Measurements from ENCODE around the gene MTMR2. TPM values are rescaled to one million over a fixed set of nuclear protein-coding genes. Genes with fewer than 3 reads are reported as not detected.

Gene MTMR2
- total RNA-seq, 1 donor from 2014 or later, result 68.0 TPM

- H3K27me3 Mint-ChIP-seq (ENCODE audit: low read depth, unreplicated experiment), result no peaks in the 10 kb centered on the region
Measured at GRCh38 chr11:95829580-95830259, 94.2 kb downstream of the MTMR2 start.

GRCh38 chr11:95827696-95828095 lies 96.2 kb downstream of the MTMR2 start:
- H3K27me3 Mint-ChIP-seq (ENCODE audit: low read depth, unreplicated experiment), result no peaks in the 10 kb centered on the region
- Histone ChIP-seq H3K9me3 (ENCODE audit: insufficient read depth, low read depth, low read length) (no peaks in the 10 kb centered on the region), H3K9ac (ENCODE audit: low read length) (no peak overlapping the region), H3K36me3 (ENCODE audit: insufficient read depth, low read length) (peaks cover 19% of the 10 kb centered on the region), H3K27ac (ENCODE audit: low read depth, low read length) (no peak overlapping the region), H3K4me2 (ENCODE audit: low read length) (no peak overlapping the region), H3K79me2 (ENCODE audit: insufficient read depth, low read length) (no peaks in the 10 kb centered on the region), H3K4me3 (ENCODE audit: insufficient read depth, low read depth, low read length) (no peak overlapping the region), H3K4me1 (ENCODE audit: insufficient read depth, low read length) (peaks cover 20% of the 10 kb centered on the region), H4K20me1 (ENCODE audit: insufficient read depth, low read length) (no peaks in the 10 kb centered on the region), H2AFZ (ENCODE audit: low read depth, low read length) (no peak overlapping the region), H3K27me3 (ENCODE audit: insufficient read depth, low read length) (no peaks in the 10 kb centered on the region)
- FAIRE-seq (peak; percentile 70), DNase-seq (ENCODE audit: low read depth) (no peak)
- peaks cover 17% of the 10 kb centered on the region for H3K4me1 Mint-ChIP-seq (ENCODE audit: low read depth, unreplicated experiment)
- H3K9me3 Mint-ChIP-seq (ENCODE audit: unreplicated experiment), result no peaks in the 10 kb centered on the region
- peaks cover 9% of the 10 kb centered on the region for H3K36me3 Mint-ChIP-seq (ENCODE audit: low read depth, unreplicated experiment)
- no peak overlapping the region for H3K27ac Mint-ChIP-seq (ENCODE audit: unreplicated experiment)
- no peak overlapping the region for H3K4me3 Mint-ChIP-seq (ENCODE audit: unreplicated experiment)
- no peak for TF ChIP-seq CTCF (IDR thresholded peaks at IDR 0.05; ENCODE audit: insufficient read depth, low read depth, low read length)
- no peak for TF ChIP-seq EZH2 (IDR thresholded peaks at IDR 0.05; ENCODE audit: insufficient read depth, low read length)

More at GRCh38 chr11:95829580-95830259, 94.2 kb downstream of the MTMR2 start:
- H3K9me3 ChIP-seq (ENCODE audit: insufficient read depth, low read depth, low read length), result no peaks in the 10 kb centered on the region
- H3K27ac ChIP-seq (ENCODE audit: low read depth, low read length), result peak overlapping the region; percentile 23
- Mint-ChIP-seq H3K4me3 (ENCODE audit: unreplicated experiment) (no peak overlapping the region), H3K27ac (ENCODE audit: unreplicated experiment) (peak overlapping the region; percentile 6), H3K36me3 (ENCODE audit: low read depth, unreplicated experiment) (peaks cover 11% of the 10 kb centered on the region), H3K9me3 (ENCODE audit: unreplicated experiment) (no peaks in the 10 kb centered on the region), H3K4me1 (ENCODE audit: low read depth, unreplicated experiment) (peaks cover 20% of the 10 kb centered on the region)
- no peaks in the 10 kb centered on the region for H3K79me2 ChIP-seq (ENCODE audit: insufficient read depth, low read length)
- H3K4me2 ChIP-seq (ENCODE audit: low read length), result no peak overlapping the region
- TF ChIP-seq EZH2 (IDR thresholded peaks at IDR 0.05; ENCODE audit: insufficient read depth, low read length), result no peak
- no peak for TF ChIP-seq CTCF (IDR thresholded peaks at IDR 0.05; ENCODE audit: insufficient read depth, low read depth, low read length)
- H3K36me3 ChIP-seq (ENCODE audit: insufficient read depth, low read length), result peaks cover 31% of the 10 kb centered on the region
- no peaks in the 10 kb centered on the region for H4K20me1 ChIP-seq (ENCODE audit: insufficient read depth, low read length)
- H2AFZ ChIP-seq (ENCODE audit: low read depth, low read length), result no peak overlapping the region
- peak; percentile 70 for DNase-seq (ENCODE audit: low read depth)
- H3K4me1 ChIP-seq (ENCODE audit: insufficient read depth, low read length), result peaks cover 24% of the 10 kb centered on the region
- H3K4me3 ChIP-seq (ENCODE audit: insufficient read depth, low read depth, low read length), result no peak overlapping the region
- H3K9ac ChIP-seq (ENCODE audit: low read length), result no peak overlapping the region
- no peak for FAIRE-seq
- no peaks in the 10 kb centered on the region for H3K27me3 ChIP-seq (ENCODE audit: insufficient read depth, low read length)

- Mint-ChIP-seq H3K36me3 (ENCODE audit: low read depth, unreplicated experiment) (peaks cover 2% of the 10 kb centered on the region), H3K27ac (ENCODE audit: unreplicated experiment) (peak overlapping the region; percentile 27), H3K4me3 (ENCODE audit: unreplicated experiment) (no peak overlapping the region), H3K9me3 (ENCODE audit: unreplicated experiment) (no peaks in the 10 kb centered on the region), H3K27me3 (ENCODE audit: low read depth, unreplicated experiment) (no peaks in the 10 kb centered on the region), H3K4me1 (ENCODE audit: low read depth, unreplicated experiment) (peaks cover 6% of the 10 kb centered on the region)
- peak; percentile 67 for FAIRE-seq
- Histone ChIP-seq H3K36me3 (ENCODE audit: insufficient read depth, low read length) (peaks cover 13% of the 10 kb centered on the region), H3K9me3 (ENCODE audit: insufficient read depth, low read depth, low read length) (no peaks in the 10 kb centered on the region), H3K4me2 (ENCODE audit: low read length) (no peak overlapping the region), H3K4me1 (ENCODE audit: insufficient read depth, low read length) (no peaks in the 10 kb centered on the region), H3K4me3 (ENCODE audit: insufficient read depth, low read depth, low read length) (no peak overlapping the region), H2AFZ (ENCODE audit: low read depth, low read length) (no peak overlapping the region), H3K9ac (ENCODE audit: low read length) (no peak overlapping the region), H3K27me3 (ENCODE audit: insufficient read depth, low read length) (no peaks in the 10 kb centered on the region), H4K20me1 (ENCODE audit: insufficient read depth, low read length) (no peaks in the 10 kb centered on the region), H3K27ac (ENCODE audit: low read depth, low read length) (no peak overlapping the region), H3K79me2 (ENCODE audit: insufficient read depth, low read length) (no peaks in the 10 kb centered on the region)
- TF ChIP-seq CTCF (IDR thresholded peaks at IDR 0.05; ENCODE audit: insufficient read depth, low read depth, low read length), result no peak
- TF ChIP-seq EZH2 (IDR thresholded peaks at IDR 0.05; ENCODE audit: insufficient read depth, low read length), result no peak
- DNase-seq (ENCODE audit: low read depth), result peak; percentile 74
Measured at GRCh38 chr11:95821640-95822039, 102.3 kb downstream of the MTMR2 start.
